Osteoblast (primary cell): ENCODE data around the gene FAM98A. TPM values are rescaled to one million over a fixed set of nuclear protein-coding genes. Genes with fewer than 3 reads are reported as not detected.

ENCODE experiments used
- DNase-seq: peaks from one replicate; pipeline ENCODE4 v3.0.0; 2011; ENCODE audit warnings: low spot score, mixed read lengths; ENCODE audit not compliant: insufficient read length; ENCODE audit errors: missing footprints
- H2AFZ ChIP-seq: 2 replicates; pipeline ENCODE4 v1.6.0; 2011; ENCODE audit warnings: mild to moderate bottlenecking, low read length
- H3K27ac ChIP-seq: 2 replicates; pipeline ENCODE4 v1.5.1; 2011; ENCODE audit warnings: mild to moderate bottlenecking, low read depth, low read length, moderate library complexity
- H3K27me3 ChIP-seq: 2 replicates; pipeline ENCODE4 v1.6.0; 2012; ENCODE audit warnings: mild to moderate bottlenecking, control low read depth, inconsistent platforms, low read length, moderate library complexity; ENCODE audit not compliant: insufficient read depth
- H3K36me3 ChIP-seq: 2 replicates; pipeline ENCODE4 v1.5.1; 2011; ENCODE audit warnings: mild to moderate bottlenecking, low read length, control low read depth, moderate library complexity; ENCODE audit not compliant: insufficient read depth
- H3K4me1 ChIP-seq: 2 replicates; pipeline ENCODE4 v1.5.1; 2011; ENCODE audit warnings: mild to moderate bottlenecking, low read length, control low read depth, moderate library complexity; ENCODE audit not compliant: insufficient read depth
- H3K4me2 ChIP-seq: 2 replicates; pipeline ENCODE4 v1.6.0; 2011; ENCODE audit warnings: mild to moderate bottlenecking, low read length; ENCODE audit not compliant: insufficient read depth
- H3K4me3 ChIP-seq: fragments of 200-600 bp; sonication (generic); 3 replicates; pipeline ENCODE4 v1.5.1; 2012; ENCODE audit warnings: mild to moderate bottlenecking, low read length, inconsistent platforms; ENCODE audit not compliant: insufficient read depth
- H3K79me2 ChIP-seq: 2 replicates; pipeline ENCODE4 v1.6.0; 2012; ENCODE audit warnings: mild to moderate bottlenecking, low read length, control low read depth, inconsistent platforms; ENCODE audit not compliant: insufficient read depth
- H3K9me3 ChIP-seq: 2 replicates; pipeline ENCODE4 v1.5.1; 2011; ENCODE audit warnings: low read depth, low read length, control low read depth
- H4K20me1 ChIP-seq: 2 replicates; pipeline ENCODE4 v1.6.0; 2012; ENCODE audit warnings: mild to moderate bottlenecking, low read length, control low read depth; ENCODE audit not compliant: insufficient read depth
- CTCF ChIP-seq: IDR thresholded peaks from 2 replicates; pipeline ENCODE4 v1.5.1; 2011; ENCODE audit warnings: mild to moderate bottlenecking, low read depth, low read length, moderate library complexity; ENCODE audit errors: extremely low read depth
- small RNA-seq: library from RNA; depleted of rRNA; stranded (forward); fragments of <200 nt; gene quantifications from one replicate; pipeline ENCODE3, GENCODE V24; 2012
- total RNA-seq: library from RNA; depleted of rRNA; stranded (reverse); fragments of >200 nt; gene quantifications from 2 replicates; pipeline ENCODE4 v1.2.3, GENCODE V29; 2012

The FAM98A gene
- total RNA-seq, 1 donor: 22.8 TPM

GRCh38 chr2:33541243-33541642, 57.9 kb downstream of the FAM98A start:
- H3K9me3 ChIP-seq: no peaks in the 10 kb centered on the region

GRCh38 chr2:33535421-33535820, 63.7 kb downstream of the FAM98A start:
- no peak for TF ChIP-seq CTCF
- no peaks in the 10 kb centered on the region for H3K9me3 ChIP-seq
- peaks cover 18% of the 10 kb centered on the region for H3K4me1 ChIP-seq
- no peak overlapping the region for H3K27ac ChIP-seq
- H3K4me3 ChIP-seq: no peak overlapping the region
- DNase-seq: no peak
- no peaks in the 10 kb centered on the region for H3K79me2 ChIP-seq
- no peaks in the 10 kb centered on the region for H4K20me1 ChIP-seq
- H3K27me3 ChIP-seq: no peaks in the 10 kb centered on the region
- H2AFZ ChIP-seq: peak overlapping the region; percentile 30
- H3K36me3 ChIP-seq: no peaks in the 10 kb centered on the region
- no peak overlapping the region for H3K4me2 ChIP-seq

More at GRCh38 chr2:33541243-33541642, 57.9 kb downstream of the FAM98A start:
- H3K79me2 ChIP-seq: no peaks in the 10 kb centered on the region
- H4K20me1 ChIP-seq: no peaks in the 10 kb centered on the region
- no peaks in the 10 kb centered on the region for H3K27me3 ChIP-seq
- no peak for DNase-seq
- no peak for TF ChIP-seq CTCF
- no peak overlapping the region for H3K27ac ChIP-seq
- H3K4me2 ChIP-seq: no peak overlapping the region
- no peaks in the 10 kb centered on the region for H3K36me3 ChIP-seq
- no peak overlapping the region for H3K4me3 ChIP-seq
- H2AFZ ChIP-seq: no peak overlapping the region
- H3K4me1 ChIP-seq: peaks cover 7% of the 10 kb centered on the region

Small RNAs within 50 kb of the gene (small RNA-seq; reads per million reads assigned to genes)
- gene ATP6V0E1P3: not detected

Other genes starting within 250 kb of the FAM98A start
- 0.72 and 1.5 TPM in 2 replicates for gene RASGRP3, start 122.7 kb downstream of the FAM98A start, total RNA-seq